Subcutaneous adipose tissue (tissue), 4 donors: ENCODE data around the gene NDUFB1. TPM values are rescaled to one million over a fixed set of nuclear protein-coding genes. Genes with fewer than 3 reads are reported as not detected.

Experiments
- total RNA-seq, 4 donors: library from RNA; depleted of rRNA; stranded (reverse); fragments of >200 nt; gene quantifications; one replicate each; pipeline ENCODE4 v1.1.0, GENCODE V29; 2016
- TF ChIP-seq, protein P1 (sequence below): fragments of 450-650 bp; IDR thresholded peaks from one replicate; pipeline ENCODE4 v1.5.1; 2016; ENCODE audit warnings: low read depth, mild to moderate bottlenecking, control low read depth, antibody characterized with exemption, moderate library complexity

Gene NDUFB1
- total RNA-seq, 4 donors from 2014 or later, result 64.2 to 709 (median 213) TPM

DNA sequence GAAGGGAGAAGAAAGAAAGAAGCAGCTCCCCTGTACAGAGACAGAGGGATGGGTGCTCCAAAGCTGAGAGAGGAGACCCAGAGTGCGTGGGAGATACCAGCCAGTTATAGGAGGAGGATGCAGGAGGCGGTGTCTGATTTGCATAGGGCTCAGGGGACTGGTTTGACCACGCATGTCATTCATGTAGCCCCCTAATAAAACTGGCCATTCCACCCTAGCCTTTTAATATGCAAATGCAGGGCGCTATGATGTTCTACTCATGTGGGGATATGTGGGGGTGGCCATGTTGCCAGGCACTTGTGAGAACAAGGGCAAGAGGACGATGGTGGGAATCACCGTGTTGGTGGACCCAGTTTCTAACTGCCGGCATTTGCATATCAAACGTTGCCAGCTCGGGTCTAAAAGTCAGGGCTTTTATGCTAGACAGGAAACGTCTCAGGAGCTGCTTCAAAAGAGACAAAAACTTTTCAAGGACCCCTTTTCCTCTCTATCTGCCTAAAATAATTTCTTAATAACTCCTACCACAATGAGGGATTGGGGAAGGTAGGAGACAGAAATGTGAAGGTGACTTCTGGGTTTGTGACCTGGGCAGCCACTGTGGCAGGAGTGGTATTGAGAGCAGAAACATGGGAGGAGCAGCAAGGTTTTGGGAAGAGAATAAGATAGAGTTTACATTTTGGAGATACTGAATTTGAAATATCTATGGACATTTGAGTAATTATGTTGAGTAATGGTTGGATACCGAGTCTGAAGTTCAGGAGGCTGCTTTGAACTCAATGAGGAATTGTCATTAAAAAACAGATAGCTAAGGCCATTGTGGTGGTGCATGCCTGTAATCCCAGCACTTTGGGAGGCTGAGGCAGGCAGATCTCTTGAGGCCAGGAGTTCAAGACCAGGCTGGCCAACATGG, 12.9 kb downstream of the NDUFB1 start:
- TF ChIP-seq, protein P1, sequence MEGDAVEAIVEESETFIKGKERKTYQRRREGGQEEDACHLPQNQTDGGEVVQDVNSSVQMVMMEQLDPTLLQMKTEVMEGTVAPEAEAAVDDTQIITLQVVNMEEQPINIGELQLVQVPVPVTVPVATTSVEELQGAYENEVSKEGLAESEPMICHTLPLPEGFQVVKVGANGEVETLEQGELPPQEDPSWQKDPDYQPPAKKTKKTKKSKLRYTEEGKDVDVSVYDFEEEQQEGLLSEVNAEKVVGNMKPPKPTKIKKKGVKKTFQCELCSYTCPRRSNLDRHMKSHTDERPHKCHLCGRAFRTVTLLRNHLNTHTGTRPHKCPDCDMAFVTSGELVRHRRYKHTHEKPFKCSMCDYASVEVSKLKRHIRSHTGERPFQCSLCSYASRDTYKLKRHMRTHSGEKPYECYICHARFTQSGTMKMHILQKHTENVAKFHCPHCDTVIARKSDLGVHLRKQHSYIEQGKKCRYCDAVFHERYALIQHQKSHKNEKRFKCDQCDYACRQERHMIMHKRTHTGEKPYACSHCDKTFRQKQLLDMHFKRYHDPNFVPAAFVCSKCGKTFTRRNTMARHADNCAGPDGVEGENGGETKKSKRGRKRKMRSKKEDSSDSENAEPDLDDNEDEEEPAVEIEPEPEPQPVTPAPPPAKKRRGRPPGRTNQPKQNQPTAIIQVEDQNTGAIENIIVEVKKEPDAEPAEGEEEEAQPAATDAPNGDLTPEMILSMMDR, result no peak

DNA sequence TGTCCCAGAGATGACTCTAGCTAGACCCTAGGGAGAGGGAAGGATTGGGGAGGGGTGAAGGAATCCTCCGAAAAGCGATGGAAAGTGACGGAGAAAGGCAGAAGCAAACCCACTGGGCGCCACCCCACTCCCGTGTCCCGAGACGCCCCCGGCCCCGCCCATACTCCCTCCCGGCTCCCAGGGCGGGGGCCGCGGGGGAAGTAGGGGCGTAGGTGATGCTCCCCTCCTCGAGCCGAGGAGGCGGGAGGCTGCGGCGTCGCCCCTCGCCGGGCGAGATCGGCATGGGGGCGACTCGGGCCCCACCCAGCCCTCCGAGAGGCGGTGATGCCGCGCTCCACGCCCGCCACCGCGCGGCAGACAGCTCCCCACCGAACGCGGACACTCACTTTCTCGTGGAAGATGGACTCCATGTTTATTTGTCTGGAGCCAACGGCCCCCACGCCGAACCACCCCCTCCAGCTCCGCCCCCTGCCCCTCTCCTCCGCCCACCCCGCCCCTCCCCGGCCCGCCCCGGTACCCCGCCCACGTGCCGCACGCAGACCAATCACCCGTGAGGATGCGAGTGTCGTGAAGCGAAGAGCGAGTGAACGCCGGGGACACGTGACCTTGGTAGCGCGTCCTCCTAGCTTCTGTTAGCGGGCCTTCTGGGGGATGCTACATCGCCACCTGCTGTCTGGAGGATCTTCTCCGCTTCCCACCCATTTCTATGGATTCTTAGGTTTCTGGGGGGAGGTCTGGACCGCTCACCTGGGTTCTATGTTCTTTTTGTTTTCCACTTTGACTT, 15.2 kb downstream of the NDUFB1 start, which contains the start of gene ATXN3:
Gene ATXN3 (minus strand): TSS at position 440 of the 784 bp plus-strand sequence. CDS start 30 bp downstream, at position 410.
- TF ChIP-seq, protein P1, result no peak

- TF ChIP-seq, protein P1, result no peak
Observed at GRCh38 chr14:92105893-92106142, 15.7 kb downstream of the NDUFB1 start.

GRCh38 chr14:92105073-92105892, 16.2 kb downstream of the NDUFB1 start:
- TF ChIP-seq, protein P1, result no peak

DNA sequence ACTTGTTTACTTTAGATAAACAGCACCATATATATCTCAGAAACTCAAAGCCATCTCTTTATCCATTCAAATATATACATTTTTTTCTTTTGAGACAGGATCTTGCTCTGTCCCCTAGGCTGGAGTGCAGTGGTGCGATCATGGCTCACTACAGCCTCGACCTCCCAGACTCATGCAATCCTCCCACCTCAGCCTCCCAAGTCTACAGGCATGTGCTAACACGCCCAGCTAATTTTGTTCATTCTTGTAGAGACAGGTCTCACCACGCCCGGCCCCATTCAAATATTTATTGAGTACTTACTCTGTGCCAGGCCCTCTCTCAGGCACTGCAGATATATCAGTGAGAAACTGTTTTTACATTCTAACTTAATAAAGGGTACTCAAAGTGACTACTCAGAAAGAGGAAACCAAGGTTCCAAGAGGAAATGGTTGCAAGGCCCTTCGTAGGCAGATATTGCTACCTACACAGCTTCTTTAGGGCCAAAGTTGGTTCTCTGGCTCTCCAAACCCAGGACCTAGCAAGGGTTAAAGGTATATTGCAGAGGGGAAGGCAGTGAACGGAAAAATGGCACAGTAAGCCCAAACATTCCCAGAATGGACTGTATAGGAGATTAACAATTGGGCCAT, 18.0 kb downstream of the NDUFB1 start:
- TF ChIP-seq, protein P1, result no peak

DNA sequence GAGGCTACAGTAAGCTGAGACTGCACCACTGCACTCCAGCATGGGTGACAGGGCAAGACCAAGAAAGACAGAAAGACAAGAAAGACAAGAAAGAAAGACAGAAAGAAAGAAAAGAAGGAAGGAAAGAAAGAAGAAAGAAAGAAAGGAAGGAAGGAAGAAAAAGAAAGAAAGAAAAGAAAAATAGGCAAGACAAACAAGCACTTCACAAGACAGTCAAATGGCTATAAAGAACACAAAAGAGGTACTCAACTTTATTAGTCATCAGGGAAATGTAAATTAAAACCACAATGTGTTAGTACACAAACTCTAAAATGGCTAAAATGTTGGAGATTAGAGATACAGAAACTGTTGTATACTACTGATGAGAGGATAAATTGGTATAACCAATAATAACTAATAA, 21.7 kb downstream of the NDUFB1 start:
- TF ChIP-seq, protein P1, result no peak
